H1 (cell line): ENCODE results near the gene RNF212. TPM values are rescaled to one million over a fixed set of nuclear protein-coding genes. Genes with fewer than 3 reads are reported as not detected.

Experiments used
- CTCF ChIA-PET: fragments of 300-600 bp; sonication (Branson Sonifier 250); formaldehyde crosslinking; loops from one replicate; lab custom pipeline; 2021; ENCODE audit not compliant: partially characterized antibody; lab: Charles Lee
- POLR2A ChIA-PET: fragments of 300-600 bp; sonication (Branson Sonifier 250); formaldehyde crosslinking; loops from one replicate; lab custom pipeline; 2021; ENCODE audit warnings: inconsistent platforms; ENCODE audit not compliant: partially characterized antibody; lab: Charles Lee
- DNase-seq, 2 experiments: peaks; one replicate each; pipeline versions ENCODE4 v3.0.0 to v3.0.0-alpha.2; 2010 to 2022; ENCODE audit warnings: low spot score in 2 of 2, low read depth in 1 of 2, mixed read lengths in 1 of 2
- FAIRE-seq: peaks from 2 replicates; lab custom pipeline; 2011; peaks lifted over from hg19 to GRCh38; lab: Jason Lieb, UNC
- H2AFZ ChIP-seq: 2 replicates; pipeline ENCODE4 v1.8.1; 2012; ENCODE audit warnings: low read length, inconsistent platforms
- H2AK5ac ChIP-seq: 2 replicates; pipeline ENCODE4 v1.6.1; 2013; ENCODE audit warnings: low read depth, low read length
- H2BK120ac ChIP-seq: replicated peaks from 2 replicates; pipeline ENCODE3; 2013; ENCODE audit warnings: low read depth, low read length, inconsistent platforms
- H2BK12ac ChIP-seq: 2 replicates; pipeline ENCODE4 v1.6.1; 2013; ENCODE audit warnings: low read depth, low read length
- H2BK15ac ChIP-seq: 2 replicates; pipeline ENCODE4 v1.6.1; 2013; ENCODE audit warnings: low read length
- H2BK20ac ChIP-seq: 2 replicates; pipeline ENCODE4 v1.6.1; 2013; ENCODE audit warnings: low read length
- H2BK5ac ChIP-seq: 2 replicates; pipeline ENCODE4 v1.6.1; 2013; ENCODE audit warnings: low read depth, low read length
- H3K14ac ChIP-seq: 2 replicates; pipeline ENCODE4 v1.6.1; 2013; ENCODE audit warnings: inconsistent platforms; ENCODE audit not compliant: insufficient read length
- H3K18ac ChIP-seq: 2 replicates; pipeline ENCODE4 v1.6.1; 2013; ENCODE audit warnings: low read length; ENCODE audit errors: extremely low read depth
- H3K23ac ChIP-seq: 2 replicates; pipeline ENCODE4 v1.6.1; 2013; ENCODE audit warnings: inconsistent platforms; ENCODE audit not compliant: insufficient read length
- H3K23me2 ChIP-seq: 2 replicates; pipeline ENCODE4 v1.6.1; 2013; ENCODE audit warnings: low read depth, low read length
- H3K27ac ChIP-seq: 2 replicates; pipeline ENCODE4 v1.6.1; 2011; ENCODE audit warnings: low read depth, low read length, inconsistent platforms
- H3K27me3 ChIP-seq, 4 experiments: replicated peaks in 1 of 4; 1 replicate in 1 of 4; 2 replicates in 3 of 4; pipeline versions ENCODE4 v1.6.1 to v1.8.1; 2011 to 2013; ENCODE audit warnings: low read length in 3 of 4, mild to moderate bottlenecking in 3 of 4, inconsistent platforms in 2 of 4, mixed read lengths in 2 of 4, moderate library complexity in 1 of 4; ENCODE audit not compliant: control insufficient read depth in 3 of 4, insufficient read depth in 3 of 4; ENCODE audit errors: extremely low read depth in 1 of 4
- H3K36me3 ChIP-seq, 4 experiments: 2 replicates each; pipeline versions ENCODE4 v1.6.1 to v1.8.1; 2011 to 2013; ENCODE audit warnings: mild to moderate bottlenecking in 4 of 4, low read length in 3 of 4, moderate library complexity in 2 of 4, control low read depth in 1 of 4, inconsistent platforms in 1 of 4; ENCODE audit not compliant: insufficient read depth in 4 of 4, control insufficient read depth in 2 of 4
- H3K4ac ChIP-seq: replicated peaks from 2 replicates; pipeline ENCODE3; 2013; ENCODE audit warnings: low read length, low read depth, mixed read lengths, inconsistent platforms; ENCODE audit not compliant: insufficient read length
- H3K4me1 ChIP-seq, 4 experiments: replicated peaks in 1 of 4; 1 replicate in 1 of 4; 2 replicates in 3 of 4; pipeline versions ENCODE4 v1.6.1 to v1.8.1; 2011 to 2013; ENCODE audit warnings: low read length in 3 of 4, inconsistent platforms in 2 of 4, mixed read lengths in 1 of 4; ENCODE audit not compliant: insufficient read depth in 4 of 4, control insufficient read depth in 3 of 4
- H3K4me2 ChIP-seq, 2 experiments: 2 replicates each; pipeline versions ENCODE4 v1.6.1 to v1.8.1; 2011 to 2013; ENCODE audit warnings: low read depth in 2 of 2, low read length in 2 of 2, control low read depth in 1 of 2, inconsistent platforms in 1 of 2, mild to moderate bottlenecking in 1 of 2; ENCODE audit not compliant: insufficient read depth in 1 of 2
- H3K4me3 ChIP-seq, 4 experiments: fragments of 200-600, 300-600 bp in 1 of 4; sonication (generic), shearing (Covaris generic), sonication (Bioruptor Twin) in 1 of 4; 2 replicates each; pipeline versions ENCODE4 v1.5.1 to v1.8.1; 2011 to 2016; ENCODE audit warnings: low read length in 4 of 4, low read depth in 3 of 4, control low read depth in 2 of 4, inconsistent platforms in 2 of 4, mild to moderate bottlenecking in 2 of 4, mixed read lengths in 1 of 4, moderate library complexity in 1 of 4; ENCODE audit not compliant: insufficient read depth in 2 of 4; ENCODE audit errors: extremely low read depth in 1 of 4
- H3K56ac ChIP-seq: replicated peaks from 2 replicates; pipeline ENCODE3; 2013; ENCODE audit warnings: low read depth, mild to moderate bottlenecking, mixed read lengths, low read length, inconsistent platforms; ENCODE audit not compliant: insufficient read length
- H3K79me1 ChIP-seq: 2 replicates; pipeline ENCODE4 v1.6.1; 2013; ENCODE audit warnings: low read depth, low read length, control low read depth
- H3K79me2 ChIP-seq, 2 experiments: 2 replicates each; pipeline versions ENCODE4 v1.6.1 to v1.8.1; 2012 to 2013; ENCODE audit warnings: low read length in 2 of 2, mild to moderate bottlenecking in 2 of 2, inconsistent platforms in 1 of 2; ENCODE audit not compliant: insufficient read depth in 2 of 2, control insufficient read depth in 1 of 2
- H3K9ac ChIP-seq, 4 experiments: replicated peaks in 1 of 4; 1 replicate in 1 of 4; 2 replicates in 3 of 4; pipeline versions ENCODE4 v1.6.1 to v1.8.1; 2011 to 2013; ENCODE audit warnings: low read depth in 3 of 4, low read length in 3 of 4, control low read depth in 2 of 4, mild to moderate bottlenecking in 2 of 4, moderate library complexity in 2 of 4, inconsistent platforms in 1 of 4; ENCODE audit errors: extremely low read depth in 1 of 4
- H3K9me3 ChIP-seq, 2 experiments: 2 replicates each; pipeline versions ENCODE4 v1.6.1 to v1.8.1; 2012 to 2013; ENCODE audit warnings: mild to moderate bottlenecking in 2 of 2, moderate library complexity in 2 of 2, control low read depth in 1 of 2, inconsistent platforms in 1 of 2, low read depth in 1 of 2, low read length in 1 of 2, mixed read lengths in 1 of 2; ENCODE audit not compliant: insufficient read depth in 2 of 2
- H4K20me1 ChIP-seq, 2 experiments: replicated peaks in 1 of 2; 2 replicates each; pipeline versions ENCODE3 to v1.8.1; 2011 to 2013; ENCODE audit warnings: inconsistent platforms in 2 of 2, low read length in 2 of 2, mild to moderate bottlenecking in 1 of 2; ENCODE audit not compliant: insufficient read depth in 2 of 2, control insufficient read depth in 1 of 2
- H4K5ac ChIP-seq: 2 replicates; pipeline ENCODE4 v1.6.1; 2013; ENCODE audit warnings: low read length, low read depth, mixed read lengths, inconsistent platforms; ENCODE audit not compliant: insufficient read length
- H4K8ac ChIP-seq: 2 replicates; pipeline ENCODE4 v1.8.0; 2013; ENCODE audit warnings: mild to moderate bottlenecking, moderate library complexity, low read length, inconsistent platforms; ENCODE audit not compliant: insufficient read depth; ENCODE audit errors: extremely low read depth
- H4K91ac ChIP-seq: replicated peaks from 2 replicates; pipeline ENCODE3; 2013; ENCODE audit warnings: low read length, mixed read lengths, inconsistent platforms; ENCODE audit not compliant: insufficient read length
- CHD1 ChIP-seq: IDR thresholded peaks from 2 replicates; pipeline ENCODE4 v1.6.1; 2012; ENCODE audit warnings: low read depth, low read length, improper control_type of control experiment
- GTF2F1 ChIP-seq: IDR thresholded peaks from 2 replicates; pipeline ENCODE4 v1.6.1; 2012; ENCODE audit warnings: low read depth, low read length, improper control_type of control experiment, borderline replicate concordance
- PHF8 ChIP-seq: fragments of 200-600 bp; sonication (generic); conservative IDR thresholded peaks from 2 replicates; pipeline ENCODE4 v1.7.1; 2012; ENCODE audit warnings: low read depth, mild to moderate bottlenecking, inconsistent platforms, low read length, moderate library complexity
- YY1 ChIP-seq: IDR thresholded peaks from 2 replicates; pipeline ENCODE4 v1.6.1; 2011; ENCODE audit warnings: low read depth, mild to moderate bottlenecking, low read length
- WGBS, 2 experiments: shearing (Covaris generic) in 1 of 2; methylation state at CpG; one replicate each; pipeline versions ENCODE4 v1.1.6 to v1.1.7; 2013 to 2015; ENCODE audit warnings: low lambda C conversion rate in 2 of 2, mixed read lengths in 2 of 2, inconsistent platforms in 1 of 2, low coverage in 1 of 2, missing lambda C conversion rate in 1 of 2; ENCODE audit not compliant: insufficient replicate concordance in 2 of 2, insufficient coverage in 1 of 2, insufficient read length in 1 of 2; ENCODE audit errors: extremely low coverage in 1 of 2, missing lambda C conversion rate in 1 of 2; 5-methylcytosine and 5-hydroxymethylcytosine counted together
- polyA plus RNA-seq, 7 experiments: library from polyadenylated mRNA; depleted of rRNA in 3 of 7; stranded (reverse) in 5 of 7; unstranded in 2 of 7; fragments of >200 nt in 5 of 7; fragments of 200-250 nt in 2 of 7; gene quantifications; 1 replicate in 5 of 7; 2 replicates in 1 of 7; 4 replicates in 1 of 7; pipeline versions ENCODE4 v1.2.1 to v1.2.3, GENCODE V29; 2011 to 2013; ENCODE audit warnings: missing spikeins in 2 of 7, mixed read lengths in 2 of 7
- total RNA-seq: library from RNA; stranded (reverse); fragmentation: NEBNext Ultra II Directional; extraction: Animal tissue kit (Norgen Biotek cat#: 25700); gene quantifications from 2 replicates; pipeline ENCODE4 v1.2.1, GENCODE V29; 2021
- TF ChIP-seq, protein P1 (sequence below): IDR thresholded peaks from 2 replicates; pipeline ENCODE4 v1.6.1; 2011; ENCODE audit warnings: low read length, improper control_type of control experiment

RNF212 gene
- total and polyA plus RNA-seq, 2 of the 8 experiments (the other 6 are each of a cell fraction or from before 2014, with no cell fraction given) = 3.4 to 5.4 TPM

- H3K23ac ChIP-seq = no peak overlapping the region
- H3K9ac ChIP-seq = no peak overlapping the region; a peak in 1 of 7 replicates
- H2BK15ac ChIP-seq = no peak overlapping the region
- H4K91ac ChIP-seq = no peak overlapping the region
- no peak overlapping the region for H2BK12ac ChIP-seq
- H4K20me1 ChIP-seq = no peaks in the 10 kb centered on the region
- WGBS, 2 experiments = 97% methylated on average over 5 of the region's 5 CpGs; no CpG with 5 or more reads in 1 of the 2 experiments
- H3K23me2 ChIP-seq = no peaks in the 10 kb centered on the region
- no peaks in the 10 kb centered on the region for H3K79me2 ChIP-seq
- no peak overlapping the region for H2AFZ ChIP-seq
- H3K4me3 ChIP-seq = no peak overlapping the region
- no peak overlapping the region for H3K4me2 ChIP-seq
- H4K5ac ChIP-seq = no peak overlapping the region
- H3K9me3 ChIP-seq = no peaks in the 10 kb centered on the region
- CTCF ChIA-PET = interaction anchor here (1.1 kb wide), 1 partner anchor 14 kb away, joined by 3 read pairs; no protein-coding TSS in a partner anchor
- H2BK20ac ChIP-seq = no peak overlapping the region
- H2BK120ac ChIP-seq = no peak overlapping the region
- H3K27me3 ChIP-seq = no peaks in the 10 kb centered on the region
- H2AK5ac ChIP-seq = no peak overlapping the region
- no peak overlapping the region for H3K18ac ChIP-seq
- no peak overlapping the region for H3K27ac ChIP-seq
- no peak overlapping the region for H4K8ac ChIP-seq
- H3K56ac ChIP-seq = no peak overlapping the region
- H3K4me1 ChIP-seq = no peaks in the 10 kb centered on the region
- TF ChIP-seq CHD1 (no peak), PHF8 (no peak), YY1 (no peak), GTF2F1 (no peak)
- TF ChIP-seq, protein P1, sequence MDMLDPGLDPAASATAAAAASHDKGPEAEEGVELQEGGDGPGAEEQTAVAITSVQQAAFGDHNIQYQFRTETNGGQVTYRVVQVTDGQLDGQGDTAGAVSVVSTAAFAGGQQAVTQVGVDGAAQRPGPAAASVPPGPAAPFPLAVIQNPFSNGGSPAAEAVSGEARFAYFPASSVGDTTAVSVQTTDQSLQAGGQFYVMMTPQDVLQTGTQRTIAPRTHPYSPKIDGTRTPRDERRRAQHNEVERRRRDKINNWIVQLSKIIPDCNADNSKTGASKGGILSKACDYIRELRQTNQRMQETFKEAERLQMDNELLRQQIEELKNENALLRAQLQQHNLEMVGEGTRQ = no peak
- DNase-seq (no peak), FAIRE-seq (no peak)
- no peak overlapping the region for H3K4ac ChIP-seq
- H3K14ac ChIP-seq = no peak overlapping the region
- no peak overlapping the region for H2BK5ac ChIP-seq
- POLR2A ChIA-PET = no interaction called here
- no peaks in the 10 kb centered on the region for H3K79me1 ChIP-seq
- no peaks in the 10 kb centered on the region for H3K36me3 ChIP-seq
These were observed 34.9 kb downstream of the RNF212 start for GRCh38 chr4:1078490-1078889.
